MM.1S (cell line): Measurements from ENCODE around the gene PIGU.
A peak's percentile ranks its signal among the peaks of the same experiment; 100 is the strongest.

ENCODE experiments used
- DNase-seq: peaks from one replicate; pipeline ENCODE4 v3.0.0-alpha.2; 2015
- H2AFZ ChIP-seq: fragments of 300-600 bp; sonication (generic); 2 replicates; pipeline ENCODE4 v1.6.0; 2016; ENCODE audit warnings: antibody characterized with exemption, low read length
- H3F3A ChIP-seq: fragments of 300-600 bp; sonication (generic); 2 replicates; pipeline ENCODE4 v1.6.1; 2016; ENCODE audit warnings: mild to moderate bottlenecking, antibody characterized with exemption, low read length, moderate library complexity, mixed read lengths; ENCODE audit not compliant: insufficient read depth
- H3K27ac ChIP-seq: fragments of 300-600 bp; sonication (generic); 2 replicates; pipeline ENCODE4 v1.5.1; 2016; ENCODE audit warnings: mild to moderate bottlenecking, low read length
- H3K27me3 ChIP-seq: fragments of 300-600 bp; sonication (generic); replicated peaks from 2 replicates; pipeline ENCODE4 v1.6.0; 2016; ENCODE audit warnings: low read length; ENCODE audit not compliant: insufficient read depth
- H3K36me3 ChIP-seq: fragments of 300-600 bp; sonication (generic); replicated peaks from 2 replicates; pipeline ENCODE4 v1.6.1; 2016; ENCODE audit warnings: mild to moderate bottlenecking, low read length, mixed read lengths; ENCODE audit not compliant: insufficient read depth
- H3K4me1 ChIP-seq: fragments of 300-600 bp; sonication (generic); 2 replicates; pipeline ENCODE4 v1.6.1; 2016; ENCODE audit warnings: low read length, mixed read lengths
- H3K4me2 ChIP-seq: fragments of 300-600 bp; sonication (generic); 2 replicates; pipeline ENCODE4 v1.6.0; 2016; ENCODE audit warnings: low read depth, low read length
- H3K4me3 ChIP-seq: fragments of 300-600 bp; sonication (generic); 2 replicates; pipeline ENCODE4 v1.5.1; 2016; ENCODE audit warnings: low read length, mixed read lengths
- H3K79me2 ChIP-seq: fragments of 300-600 bp; sonication (generic); 2 replicates; pipeline ENCODE4 v1.6.1; 2016; ENCODE audit warnings: mixed run types, low read length, mixed read lengths
- H3K9ac ChIP-seq: fragments of 300-600 bp; sonication (generic); 2 replicates; pipeline ENCODE4 v1.6.1; 2016; ENCODE audit warnings: low read length, mixed read lengths
- H3K9me2 ChIP-seq: fragments of 300-600 bp; sonication (generic); replicated peaks from 2 replicates; pipeline ENCODE4 v1.6.1; 2016; ENCODE audit warnings: mild to moderate bottlenecking, low read length, mixed read lengths; ENCODE audit not compliant: insufficient read depth
- H3K9me3 ChIP-seq: fragments of 300-600 bp; sonication (generic); replicated peaks from 2 replicates; pipeline ENCODE4 v1.6.1; 2016; ENCODE audit warnings: mild to moderate bottlenecking, low read length, mixed read lengths; ENCODE audit not compliant: insufficient read depth
- H4K20me1 ChIP-seq: fragments of 300-600 bp; sonication (generic); 2 replicates; pipeline ENCODE4 v1.6.1; 2016; ENCODE audit warnings: mild to moderate bottlenecking, low read length, moderate library complexity, mixed read lengths; ENCODE audit not compliant: insufficient read depth
- EZH2 ChIP-seq: fragments of 300-600 bp; sonication (generic); optimal IDR thresholded peaks from 2 replicates; pipeline ENCODE3; 2017; ENCODE audit warnings: low read depth, mild to moderate bottlenecking, antibody characterized with exemption, low read length, mixed read lengths
- EZH2phosphoT487 ChIP-seq: fragments of 300-600 bp; sonication (generic); IDR thresholded peaks from 2 replicates; pipeline ENCODE4 v1.6.1; 2018; ENCODE audit warnings: antibody characterized with exemption, low read length
- TF ChIP-seq, protein P1 (sequence below): fragments of 300-600 bp; sonication (generic); IDR thresholded peaks from 2 replicates; pipeline ENCODE4 v1.5.1; 2016; ENCODE audit warnings: antibody characterized with exemption, low read length, mixed read lengths

PIGU gene

DNA sequence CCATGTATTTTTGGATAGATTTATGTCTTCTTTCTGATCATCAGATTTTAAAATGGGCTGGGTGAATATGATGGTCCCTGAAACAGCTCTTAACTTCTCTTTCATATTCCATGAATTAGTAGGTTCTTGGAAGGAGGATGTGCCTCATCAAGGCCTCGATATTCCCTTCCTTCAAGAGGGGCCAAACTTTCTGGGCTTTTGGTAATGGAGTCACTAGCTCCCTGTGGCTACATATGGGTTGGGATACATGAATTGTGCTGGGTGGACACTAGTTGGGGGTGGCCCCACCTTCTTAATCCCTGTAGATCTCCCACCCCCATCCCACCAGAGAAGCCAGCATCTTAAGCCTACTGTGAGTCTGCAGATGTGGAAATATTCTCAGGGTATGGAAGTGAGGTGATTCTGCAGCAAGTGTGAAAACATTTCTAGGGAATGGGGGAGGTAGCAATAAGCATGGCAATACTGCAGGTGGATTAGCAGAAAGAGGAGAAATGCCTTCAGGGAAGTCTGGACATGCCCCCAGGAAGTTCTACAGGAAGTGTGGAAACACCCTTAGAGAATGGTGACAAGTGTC lies 29.5 kb upstream of the PIGU start:
- H2AFZ ChIP-seq, result no peak overlapping the region
- H3K4me2 ChIP-seq, result no peak overlapping the region
- no peak for TF ChIP-seq EZH2
- TF ChIP-seq, protein P1, sequence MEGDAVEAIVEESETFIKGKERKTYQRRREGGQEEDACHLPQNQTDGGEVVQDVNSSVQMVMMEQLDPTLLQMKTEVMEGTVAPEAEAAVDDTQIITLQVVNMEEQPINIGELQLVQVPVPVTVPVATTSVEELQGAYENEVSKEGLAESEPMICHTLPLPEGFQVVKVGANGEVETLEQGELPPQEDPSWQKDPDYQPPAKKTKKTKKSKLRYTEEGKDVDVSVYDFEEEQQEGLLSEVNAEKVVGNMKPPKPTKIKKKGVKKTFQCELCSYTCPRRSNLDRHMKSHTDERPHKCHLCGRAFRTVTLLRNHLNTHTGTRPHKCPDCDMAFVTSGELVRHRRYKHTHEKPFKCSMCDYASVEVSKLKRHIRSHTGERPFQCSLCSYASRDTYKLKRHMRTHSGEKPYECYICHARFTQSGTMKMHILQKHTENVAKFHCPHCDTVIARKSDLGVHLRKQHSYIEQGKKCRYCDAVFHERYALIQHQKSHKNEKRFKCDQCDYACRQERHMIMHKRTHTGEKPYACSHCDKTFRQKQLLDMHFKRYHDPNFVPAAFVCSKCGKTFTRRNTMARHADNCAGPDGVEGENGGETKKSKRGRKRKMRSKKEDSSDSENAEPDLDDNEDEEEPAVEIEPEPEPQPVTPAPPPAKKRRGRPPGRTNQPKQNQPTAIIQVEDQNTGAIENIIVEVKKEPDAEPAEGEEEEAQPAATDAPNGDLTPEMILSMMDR, result no peak
- TF ChIP-seq EZH2phosphoT487, result no peak
- H3F3A ChIP-seq, result peaks cover 16% of the 10 kb centered on the region; the same call in 1 of the 2 replicates
- H3K9ac ChIP-seq, result no peak overlapping the region
- H3K79me2 ChIP-seq, result no peaks in the 10 kb centered on the region; the same call in 1 of the 2 replicates
- no peaks in the 10 kb centered on the region for H4K20me1 ChIP-seq
- no peaks in the 10 kb centered on the region for H3K27me3 ChIP-seq
- no peaks in the 10 kb centered on the region for H3K9me2 ChIP-seq
- H3K27ac ChIP-seq, result no peak overlapping the region
- peaks cover 10% of the 10 kb centered on the region; the same call in 1 of the 2 replicates for H3K4me1 ChIP-seq
- H3K4me3 ChIP-seq, result no peak overlapping the region
- no peaks in the 10 kb centered on the region for H3K9me3 ChIP-seq
- no peaks in the 10 kb centered on the region for H3K36me3 ChIP-seq
- DNase-seq, result no peak

- peak overlapping the region; percentile 89; the same call in 1 of the 2 replicates for H3K4me3 ChIP-seq
- no peak for DNase-seq
- H3F3A ChIP-seq, result peaks cover 16% of the 10 kb centered on the region; the same call in 1 of the 2 replicates
- no peaks in the 10 kb centered on the region for H3K9me2 ChIP-seq
- no peak overlapping the region for H2AFZ ChIP-seq
- peak overlapping the region; percentile 83; the same call in 1 of the 2 replicates for H3K9ac ChIP-seq
- H3K36me3 ChIP-seq, result no peaks in the 10 kb centered on the region
- no peaks in the 10 kb centered on the region for H3K9me3 ChIP-seq
- no peak for TF ChIP-seq EZH2
- no peak for TF ChIP-seq EZH2phosphoT487
- TF ChIP-seq, protein P1, result peak; percentile 18; the same call in 1 of the 2 replicates
- H3K79me2 ChIP-seq, result no peaks in the 10 kb centered on the region; the same call in 1 of the 2 replicates
- H3K4me2 ChIP-seq, result peak overlapping the region; percentile 100; the same call in 1 of the 2 replicates
- peaks cover 9% of the 10 kb centered on the region; the same call in 1 of the 2 replicates for H3K4me1 ChIP-seq
- no peaks in the 10 kb centered on the region for H4K20me1 ChIP-seq
- no peaks in the 10 kb centered on the region for H3K27me3 ChIP-seq
- H3K27ac ChIP-seq, result no peak overlapping the region
These were observed 28.8 kb upstream of the PIGU start for GRCh38 chr20:34705397-34706301.

- Histone ChIP-seq H2AFZ (peak overlapping the region; percentile 81), H3K9ac (peak overlapping the region; percentile 83), H3F3A (peaks cover 16% of the 10 kb centered on the region; the same call in 1 of the 2 replicates), H3K9me2 (no peaks in the 10 kb centered on the region), H3K4me2 (peak overlapping the region; percentile 100), H3K4me3 (peak overlapping the region; percentile 89), H3K9me3 (no peaks in the 10 kb centered on the region), H3K79me2 (no peaks in the 10 kb centered on the region), H3K4me1 (peaks cover 7% of the 10 kb centered on the region; the same call in 1 of the 2 replicates), H3K27ac (peak overlapping the region; percentile 63; the same call in 1 of the 2 replicates), H3K36me3 (no peaks in the 10 kb centered on the region), H4K20me1 (no peaks in the 10 kb centered on the region), H3K27me3 (no peaks in the 10 kb centered on the region)
- TF ChIP-seq, protein P1, result no peak
- TF ChIP-seq EZH2phosphoT487, result no peak
- no peak for TF ChIP-seq EZH2
- DNase-seq, result no peak
These were observed 28.1 kb upstream of the PIGU start for GRCh38 chr20:34705008-34705396.
